NK-92 (cell line): ENCODE results near the gene PSMD14.

Experiments
- DNase-seq: peaks from one replicate; lab custom pipeline; 2025; ENCODE audit not compliant: unreplicated experiment; lab: John Stamatoyannopoulos, UW

Gene PSMD14

DNA sequence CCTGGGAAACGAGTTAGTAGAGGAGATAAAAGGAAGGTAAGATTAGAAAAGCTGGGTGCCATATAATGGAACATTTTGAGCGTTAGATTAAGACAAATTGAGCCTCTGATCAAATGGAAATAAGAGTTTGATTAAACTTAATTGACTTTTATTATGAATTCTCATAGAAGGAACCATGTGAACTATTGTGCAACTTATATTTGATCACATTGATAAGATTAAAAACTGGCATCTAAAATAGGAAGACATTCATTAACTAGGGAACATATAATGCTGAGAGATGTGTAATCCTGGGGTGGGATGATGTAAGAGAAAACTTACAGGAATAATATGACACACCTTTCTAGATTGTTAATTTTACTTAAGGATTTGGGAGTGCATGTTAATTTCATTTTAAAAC is 130.4 kb downstream of the PSMD14 start:
- DNase-seq, result no peak

DNA sequence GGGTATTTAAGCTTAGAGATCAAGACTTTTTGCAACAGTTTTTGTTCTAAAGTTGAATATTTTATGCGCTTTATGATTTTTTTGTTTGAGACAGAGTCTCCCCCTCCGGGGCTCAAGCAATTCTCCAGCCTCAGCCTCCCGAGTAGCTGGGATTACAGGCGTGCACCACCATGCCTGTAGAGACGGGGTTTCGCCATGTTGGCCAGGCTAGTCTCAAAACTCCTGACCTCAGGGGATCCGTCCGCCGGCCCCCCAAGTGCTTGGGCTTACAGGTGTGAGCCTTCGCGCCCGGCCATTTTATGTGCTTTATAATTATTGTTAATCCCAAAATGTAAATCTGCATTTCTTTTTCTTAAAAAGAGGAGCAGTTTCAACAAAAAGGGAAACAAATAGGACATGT is 136.9 kb downstream of the PSMD14 start:
- no peak for DNase-seq

DNA sequence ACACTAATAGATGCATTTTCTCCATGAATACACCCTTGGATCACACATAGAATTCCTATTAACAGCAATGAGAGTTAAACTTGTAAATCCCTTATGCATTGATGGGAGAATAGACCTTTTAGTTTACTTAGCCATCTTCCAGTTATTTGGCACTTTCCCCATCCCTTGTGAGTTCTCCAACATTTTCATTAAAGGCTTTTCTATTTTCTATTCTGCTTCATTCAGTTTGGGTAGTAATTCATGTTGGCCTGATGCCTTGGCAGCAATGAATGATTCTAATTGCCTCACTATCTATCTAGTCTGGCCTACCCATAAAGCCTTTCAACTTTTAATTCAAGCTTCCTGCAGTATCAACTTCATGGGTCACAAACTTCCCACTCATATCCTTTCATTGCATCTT is 140.2 kb downstream of the PSMD14 start:
- no peak for DNase-seq
